Ovary (tissue), 9 donors: ENCODE measurements around the gene SH3RF1. TPM values are rescaled to one million over a fixed set of nuclear protein-coding genes. Genes with fewer than 3 reads are reported as not detected.

Source experiments
- DNase-seq, 5 donors: peaks; one replicate each; pipeline ENCODE4 v3.0.0-alpha.2; 2019 to 2020
- H3K27ac ChIP-seq, 2 donors: fragments of 200-600 bp; one replicate each; pipeline versions ENCODE4 v1.5.1 to v1.8.0; 2019 to 2022
- H3K27me3 ChIP-seq: fragments of 200-600 bp; one replicate; pipeline ENCODE4 v1.8.0; 2022
- H3K36me3 ChIP-seq: fragments of 200-600 bp; sonication (generic); one replicate; pipeline ENCODE4 v1.5.1; 2019
- H3K4me1 ChIP-seq: one replicate; pipeline ENCODE4 v1.8.1; 2013; ENCODE audit warnings: mild to moderate bottlenecking, moderate library complexity; ENCODE audit not compliant: insufficient read depth
- H3K4me3 ChIP-seq: fragments of 200-600 bp; sonication (generic); one replicate; pipeline ENCODE4 v1.5.1; 2017
- H3K9me3 ChIP-seq, 2 donors: fragments of 200-600 bp in 1 of 2; sonication (generic) in 1 of 2; one replicate each; pipeline versions ENCODE4 v1.5.1 to v1.8.1; 2013 to 2019; ENCODE audit warnings: mild to moderate bottlenecking in 1 of 2, moderate library complexity in 1 of 2
- CTCF ChIP-seq, 3 donors: fragments of 450-650 bp in 2 of 3; fragments of 200-600 bp in 1 of 3; IDR thresholded peaks; one replicate each; pipeline versions ENCODE4 v1.5.1 to v1.8.0; 2016 to 2022; ENCODE audit warnings: antibody characterized with exemption in 3 of 3, mild to moderate bottlenecking in 1 of 3
- EP300 ChIP-seq: sonication (generic); formaldehyde crosslinking; IDR thresholded peaks from one replicate; pipeline ENCODE4 v1.6.1; 2017; ENCODE audit warnings: antibody characterized with exemption
- POLR2A ChIP-seq: fragments of 450-650 bp; IDR thresholded peaks from one replicate; pipeline ENCODE4 v1.6.1; 2017; ENCODE audit warnings: antibody characterized with exemption, mild to moderate bottlenecking, moderate library complexity
- WGBS, 3 donors: extraction: QIAGEN DNeasy Blood & Tissue Kit in 1 of 3; methylation state at CpG; one replicate each; pipeline versions ENCODE4 v1.1.5 to v1.1.7; 2013 to 2017; 5-methylcytosine and 5-hydroxymethylcytosine counted together
- intact Hi-C, 4 donors: fragments of 100-400 bp; cut with DNase I; formaldehyde crosslinking; loops; one replicate each; pipeline versions ENCODE4 v1.11.0 to v1.15.1; 2022 to 2023
- polyA plus RNA-seq, 2 donors: library from polyadenylated mRNA; stranded (reverse); fragments of 200-250 nt in 1 of 2; fragments of 350-450 nt in 1 of 2; fragmentation: Illumina TruSeq in 1 of 2; extraction: RNeasy Lipid Tissue Mini Kit (QIAGEN cat#74804) in 1 of 2; gene quantifications; one replicate each; pipeline ENCODE4 v1.2.3, GENCODE V29; 2013 to 2014
- total RNA-seq, 7 donors: library from RNA; depleted of rRNA in 2 of 7; stranded (reverse); fragments of >200 nt in 2 of 7; fragmentation: NEBNext Ultra II Directional in 3 of 7; extraction: Animal tissue kit (Norgen Biotek cat#: 25700) in 3 of 7; gene quantifications; one replicate each; pipeline versions ENCODE4 v1.1.0 to v1.2.4, GENCODE V29; 2016 to 2023
- donor health status: DM: no; HTN: no; CAD: no; lungs with moderate emphysema.
- donor health status: DM: no; HTN: no; CAD: no.
- donor health status: Bipolar disorder and iron deficiency.
- donor health status: DM: yes; HTN: yes; CAD: no.
- donor health status: DM: no; HTN: no; CAD: no.
- donor health status: DM: yes; HTN: yes; CAD: no.

The SH3RF1 gene
- total and polyA plus RNA-seq, 9 donors: 8.2 to 32.6 (median 22.3) TPM

GRCh38 chr4:169079942-169080827 lies 190.6 kb downstream of the SH3RF1 start:
- H3K27me3 ChIP-seq: no peaks in the 10 kb centered on the region
- peak overlapping the region in 1 of 2 donors; percentile 72 for H3K27ac ChIP-seq
- DNase-seq: peak in 4 of 5 donors; percentile 52 to 63 (median 55)
- no peaks in the 10 kb centered on the region for H3K36me3 ChIP-seq
- H3K4me3 ChIP-seq: no peak overlapping the region
- H3K9me3 ChIP-seq: no peaks in the 10 kb centered on the region
- H3K4me1 ChIP-seq: peaks cover 6% of the 10 kb centered on the region
- TF ChIP-seq POLR2A: no peak
- TF ChIP-seq EP300: no peak
- TF ChIP-seq CTCF (IDR thresholded peaks at IDR 0.05): no peak
- intact Hi-C loops: no loop called here
- 13 to 33% (median 18%) methylated on average over 19 of the region's 19 CpGs for WGBS, 3 donors

GRCh38 chr4:169074117-169074516 lies 196.6 kb downstream of the SH3RF1 start:
- intact Hi-C loops: no loop called here
- WGBS, 3 donors: 85 to 93% (median 92%) methylated on average over 7 of the region's 7 CpGs
- H3K4me3 ChIP-seq: no peak overlapping the region
- H3K27ac ChIP-seq: no peak overlapping the region
- peaks cover 3% of the 10 kb centered on the region for H3K4me1 ChIP-seq
- no peaks in the 10 kb centered on the region for H3K9me3 ChIP-seq
- H3K36me3 ChIP-seq: no peaks in the 10 kb centered on the region
- no peaks in the 10 kb centered on the region for H3K27me3 ChIP-seq
- no peak for TF ChIP-seq POLR2A
- no peak for TF ChIP-seq EP300
- TF ChIP-seq CTCF (IDR thresholded peaks at IDR 0.05): no peak
- no peak for DNase-seq

GRCh38 chr4:169071747-169072146 lies 199.0 kb downstream of the SH3RF1 start:
- WGBS, 3 donors: 54 to 76% (median 65%) methylated on average over 6 to 7 of the region's 7 CpGs
- DNase-seq: no peak

GRCh38 chr4:169070895-169071218 lies 199.9 kb downstream of the SH3RF1 start:
- Histone ChIP-seq H3K4me3 (no peak overlapping the region), H3K9me3 (no peaks in the 10 kb centered on the region), H3K4me1 (peaks cover 3% of the 10 kb centered on the region), H3K27ac (peak overlapping the region in 1 of 2 donors; percentile 45), H3K27me3 (no peaks in the 10 kb centered on the region), H3K36me3 (no peaks in the 10 kb centered on the region)
- 81 to 94% (median 91%) methylated on average over 5 of the region's 5 CpGs for WGBS, 3 donors
- DNase-seq: no peak
- TF ChIP-seq POLR2A (no peak), EP300 (no peak), CTCF (IDR thresholded peaks at IDR 0.05) (no peak)
- intact Hi-C loops: no loop called here

More at GRCh38 chr4:169071747-169072146, 199.0 kb downstream of the SH3RF1 start:
- Histone ChIP-seq H3K4me1 (peaks cover 3% of the 10 kb centered on the region), H3K36me3 (no peaks in the 10 kb centered on the region), H3K4me3 (no peak overlapping the region), H3K27me3 (no peaks in the 10 kb centered on the region), H3K9me3 (no peaks in the 10 kb centered on the region), H3K27ac (no peak overlapping the region)
- intact Hi-C loops: no loop called here
- TF ChIP-seq CTCF (IDR thresholded peaks at IDR 0.05): no peak
- no peak for TF ChIP-seq POLR2A
